Fibroblast of peridontal ligament (primary cell): ENCODE results near the gene CES3.
"Not testable (repeated sequence)": the region's sequence is repeated elsewhere in the genome, so short reads cannot be mapped to it uniquely, and the experiment has no call there.

ENCODE experiments used
- DNase-seq: peaks from one replicate; pipeline ENCODE4 v3.0.0-alpha.2; 2010; ENCODE audit errors: extremely low read depth

CES3 gene

DNA sequence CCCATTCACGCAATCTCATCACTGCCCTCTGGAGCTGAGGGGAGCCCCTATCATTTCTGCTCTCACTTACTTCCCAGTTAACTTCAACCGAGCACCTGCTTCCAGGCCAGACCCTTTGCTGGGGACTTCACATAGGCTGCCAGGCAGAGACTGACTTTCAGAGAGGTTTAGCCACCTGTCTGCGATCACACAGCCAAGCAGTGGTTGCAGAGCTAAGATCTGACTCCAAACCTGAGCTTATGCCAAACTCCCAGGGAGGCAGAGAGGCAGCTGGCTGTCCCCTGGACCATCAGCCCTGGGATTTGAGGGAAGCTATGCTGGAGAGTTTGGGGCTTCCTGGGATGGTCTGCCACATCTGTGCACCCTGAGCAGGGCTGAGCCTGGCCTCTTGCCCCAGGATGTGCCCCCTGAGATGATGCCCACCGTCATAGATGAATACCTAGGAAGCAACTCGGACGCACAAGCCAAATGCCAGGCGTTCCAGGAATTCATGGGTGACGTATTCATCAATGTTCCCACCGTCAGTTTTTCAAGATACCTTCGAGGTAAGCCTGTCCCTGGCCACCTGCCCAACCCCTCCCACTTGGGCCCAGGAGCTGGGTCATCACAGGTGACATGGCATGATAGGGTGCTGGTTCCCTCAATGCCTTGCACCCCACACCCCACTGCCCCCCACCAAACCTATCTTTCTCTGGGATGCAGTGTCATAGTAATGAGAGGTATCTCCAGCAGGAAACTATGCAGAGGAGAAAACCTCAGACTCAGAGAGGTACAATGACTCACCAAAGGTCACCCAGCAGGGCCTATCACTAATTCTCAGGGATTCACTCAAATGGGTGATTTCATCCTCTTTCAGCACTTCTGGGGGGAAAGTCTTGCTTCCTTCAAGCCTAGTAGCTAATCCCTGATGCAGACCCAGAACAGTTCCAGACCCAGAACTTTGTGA, 10.0 kb downstream of the CES3 start:
- no peak for DNase-seq

GRCh38 chr16:66972983-66973382, 11.9 kb downstream of the CES3 start:
- DNase-seq: no peak

DNA sequence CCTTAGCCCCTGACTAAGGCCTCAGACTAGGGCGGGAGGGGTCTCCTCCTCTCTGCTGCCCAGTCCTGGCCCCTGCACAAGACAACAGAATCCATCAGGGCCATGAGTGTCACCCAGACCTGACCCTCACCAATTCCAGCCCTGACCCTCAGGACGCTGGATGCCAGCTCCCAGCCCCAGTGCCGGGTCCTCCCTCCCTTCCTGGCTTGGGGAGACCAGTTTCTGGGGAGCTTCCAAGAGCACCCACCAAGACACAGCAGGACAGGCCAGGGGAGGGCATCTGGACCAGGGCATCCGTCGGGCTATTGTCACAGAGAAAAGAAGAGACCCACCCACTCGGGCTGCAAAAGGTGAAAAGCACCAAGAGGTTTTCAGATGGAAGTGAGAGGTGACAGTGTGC, 12.7 kb downstream of the CES3 start:
- DNase-seq: no peak

DNA sequence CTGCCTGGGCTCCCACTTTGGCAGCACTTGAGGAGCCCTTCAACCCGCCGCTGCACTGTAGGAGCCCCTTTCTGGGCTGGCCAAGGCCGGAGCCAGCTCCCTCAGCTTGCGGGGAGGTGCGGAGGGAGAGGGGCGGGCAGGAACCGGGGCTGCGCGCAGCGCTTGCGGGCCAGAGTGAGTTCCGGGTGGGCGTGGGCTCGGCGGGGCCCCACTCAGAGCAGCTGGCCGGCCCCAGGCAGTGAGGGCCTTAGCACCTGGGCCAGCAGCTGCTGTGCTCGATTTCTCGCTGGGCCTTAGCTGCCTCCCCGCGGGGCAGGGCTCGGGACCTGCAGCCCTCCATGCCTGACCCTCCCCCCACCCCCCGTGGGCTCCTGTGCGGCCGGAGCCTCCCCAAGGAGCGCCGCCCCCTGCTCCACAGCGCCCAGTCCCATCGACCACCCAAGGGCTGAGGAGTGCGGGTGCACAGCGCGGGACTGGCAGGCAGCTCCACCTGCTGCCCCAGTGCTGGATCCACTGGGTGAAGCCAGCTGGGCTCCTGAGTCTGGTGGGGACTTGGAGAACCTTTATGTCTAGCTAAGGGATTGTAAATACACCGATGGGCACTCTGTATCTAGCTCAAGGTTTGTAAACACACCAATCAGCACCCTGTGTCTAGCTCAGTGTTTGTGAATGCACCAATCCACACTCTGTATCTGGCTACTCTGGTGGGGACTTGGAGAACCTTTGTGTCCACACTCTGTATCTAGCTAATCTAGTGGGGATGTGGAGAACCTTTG, 13.3 kb downstream of the CES3 start:
- not testable (repeated sequence) for DNase-seq

DNA sequence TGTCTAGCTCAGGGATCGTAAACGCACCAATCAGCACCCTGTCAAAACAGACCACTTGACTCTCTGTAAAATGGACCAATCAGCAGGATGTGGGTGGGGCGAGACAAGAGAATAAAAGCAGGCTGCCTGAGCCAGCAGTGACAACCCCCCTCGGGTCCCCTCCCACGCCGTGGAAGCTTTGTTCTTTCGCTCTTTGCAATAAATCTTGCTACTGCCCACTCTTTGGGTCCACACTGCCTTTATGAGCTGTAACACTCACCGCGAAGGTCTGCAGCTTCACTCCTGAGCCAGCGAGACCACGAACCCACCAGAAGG, 13.8 kb downstream of the CES3 start:
- not testable (repeated sequence) for DNase-seq

DNA sequence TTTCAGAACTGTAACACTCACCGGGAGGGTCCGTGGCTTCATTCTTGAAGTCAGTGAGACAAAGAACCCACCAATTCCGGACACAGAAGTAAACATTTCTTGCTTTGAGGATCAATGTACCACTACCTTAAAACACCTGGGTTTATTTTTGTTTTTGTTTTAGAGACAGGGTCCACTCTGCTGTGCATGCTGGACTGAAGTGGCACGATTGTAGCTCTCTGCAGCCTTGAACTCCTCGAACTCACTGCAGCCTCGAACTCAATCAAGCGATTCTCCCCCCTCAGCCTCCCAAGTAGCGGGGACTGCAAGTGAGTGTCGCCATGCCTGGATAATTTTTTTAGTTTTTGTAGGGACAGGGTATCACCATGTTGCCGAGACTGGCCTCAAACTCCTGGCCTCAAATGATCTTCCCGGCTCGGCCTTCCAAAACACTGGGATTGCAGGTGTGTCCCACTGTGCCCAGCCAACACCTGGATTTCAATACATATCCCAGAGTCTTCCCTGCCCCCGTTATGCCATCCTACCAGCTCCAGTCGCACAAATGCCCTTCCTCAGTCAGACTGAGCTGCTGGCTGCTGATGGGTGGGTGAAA, 14.3 kb downstream of the CES3 start:
- no peak for DNase-seq

DNA sequence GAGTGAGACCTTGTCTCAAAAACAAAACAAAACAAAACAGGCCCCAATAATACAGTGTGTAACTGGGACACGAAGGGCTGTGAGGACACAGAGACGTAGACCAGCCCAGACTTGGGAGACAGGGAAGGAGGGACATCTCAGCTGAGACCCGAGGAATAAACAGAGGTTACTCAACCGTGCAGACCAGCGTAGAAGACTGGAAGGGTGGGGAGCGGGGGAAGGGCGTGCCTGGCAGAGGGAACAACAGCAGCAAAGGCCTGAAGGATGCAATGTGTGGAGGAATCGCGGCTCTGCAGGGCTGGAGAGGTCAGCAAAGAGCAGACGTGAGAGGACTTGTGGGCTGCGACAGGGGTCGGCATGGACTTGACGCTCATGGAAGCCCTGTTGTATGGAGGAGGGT, 15.7 kb downstream of the CES3 start:
- DNase-seq: no peak

DNA sequence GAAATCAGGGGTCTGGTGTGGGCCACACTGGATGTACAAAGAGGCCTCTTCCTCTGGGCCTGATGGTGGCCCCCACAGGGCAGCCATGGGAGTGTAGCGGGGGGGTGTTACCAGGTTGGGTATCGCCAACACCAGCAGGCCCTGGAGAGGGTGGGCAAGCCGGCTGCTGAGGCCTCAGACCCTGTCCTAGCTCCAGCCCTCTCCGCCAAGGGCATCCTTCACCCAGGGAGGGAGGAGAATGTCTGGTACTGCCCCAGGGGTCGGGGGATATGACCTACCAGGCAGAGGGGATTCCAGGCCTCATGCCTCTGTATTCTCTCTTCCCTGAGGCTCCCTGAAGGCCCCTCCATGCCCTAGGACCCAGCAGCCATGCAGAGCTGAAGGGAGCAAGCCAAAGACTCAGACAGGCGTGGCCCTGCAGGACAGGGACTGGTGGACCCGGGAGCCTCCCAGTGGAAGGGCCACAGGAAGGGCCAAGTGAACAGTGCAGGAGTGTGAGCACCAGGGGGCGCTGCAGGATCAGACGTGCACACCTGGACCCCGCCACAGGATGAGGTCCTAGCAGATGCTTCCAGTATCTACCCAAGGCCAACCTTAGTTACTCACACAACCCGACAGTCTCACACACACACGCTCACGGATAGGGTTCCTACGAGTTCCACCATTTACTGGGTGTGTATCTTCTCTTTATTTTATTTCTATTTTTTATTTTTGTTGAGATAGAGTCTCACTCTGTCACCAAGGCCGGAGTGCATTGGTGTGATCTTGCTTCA, 16.5 kb downstream of the CES3 start:
- peak; percentile 74 for DNase-seq

- DNase-seq: no peak
Observed at GRCh38 chr16:66979011-66979717, 18.1 kb downstream of the CES3 start.

- no peak for DNase-seq
Observed at GRCh38 chr16:66983033-66983432, 22.0 kb downstream of the CES3 start.

DNA sequence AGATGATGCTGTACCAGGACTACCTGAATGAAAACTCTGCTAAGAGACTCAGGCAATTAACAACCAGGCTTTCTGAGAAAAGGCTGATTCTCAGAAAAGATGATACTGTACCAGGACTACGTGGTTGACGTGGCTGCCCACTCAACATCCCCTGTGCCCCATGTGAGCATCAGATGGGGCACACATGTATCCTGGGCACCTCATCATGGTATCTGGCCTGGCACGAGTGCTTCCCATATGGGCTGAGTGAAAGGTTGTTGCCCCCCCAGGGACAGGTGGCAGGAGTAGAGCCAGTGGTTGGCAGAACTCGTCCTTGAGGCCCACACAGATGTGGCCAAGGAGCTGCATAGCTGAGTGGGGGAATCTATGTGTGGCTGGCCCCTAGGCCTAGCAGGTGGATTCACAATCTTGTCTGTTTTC, 23.8 kb downstream of the CES3 start:
- DNase-seq: no peak

DNA sequence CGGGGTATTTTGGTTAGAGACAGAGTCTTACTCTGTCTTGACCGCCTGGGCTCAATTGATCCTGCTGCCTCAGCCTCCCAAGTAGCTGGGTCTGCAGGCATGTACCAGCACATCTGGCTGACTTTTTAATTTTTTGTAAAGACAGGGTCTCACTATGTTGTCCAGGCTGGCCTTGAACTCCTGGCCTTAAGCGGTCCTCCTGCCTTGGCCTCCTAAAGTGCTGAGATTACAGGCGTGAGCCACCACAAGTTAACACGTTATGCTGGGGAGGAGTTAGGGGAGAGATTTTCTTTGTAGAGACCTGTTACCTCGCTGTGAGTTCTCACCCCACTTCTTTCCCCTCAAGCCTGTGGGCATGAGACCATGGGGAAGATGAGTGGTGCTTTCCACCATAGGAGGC, 25.5 kb downstream of the CES3 start:
- DNase-seq: no peak

- DNase-seq: peak; percentile 46
Observed at GRCh38 chr16:66988197-66988788, 27.2 kb downstream of the CES3 start, which contains the start of gene CES4A. Gene CES4A (plus strand): TSS chr16:66988589. CDS start chr16:66988773, 184 bp downstream.

DNA sequence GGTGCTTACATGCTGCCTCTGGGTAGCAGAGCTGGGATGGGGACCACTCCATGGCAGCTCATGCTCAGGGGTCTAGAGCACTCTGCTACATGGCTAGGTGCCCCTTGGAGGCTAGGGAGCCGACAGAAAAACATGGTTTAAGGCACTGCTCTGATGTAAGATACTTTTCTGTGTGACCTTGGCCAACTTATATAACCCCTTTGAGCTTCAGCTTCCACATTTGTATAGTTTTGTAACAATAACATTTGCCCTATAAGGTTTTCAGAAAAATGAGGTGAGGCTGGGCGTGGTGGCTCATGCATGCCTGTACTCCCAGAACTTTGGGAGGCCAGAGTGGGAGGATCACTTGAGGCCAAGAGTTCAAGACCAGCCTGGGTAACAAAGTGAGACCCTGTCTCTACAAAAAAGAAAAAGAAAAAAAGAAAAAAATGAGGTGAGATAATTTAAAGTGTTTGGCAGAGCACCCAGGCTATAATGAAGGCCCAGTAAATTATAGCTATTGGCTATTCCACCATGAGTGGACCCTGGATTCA, 30.5 kb downstream of the CES3 start:
- DNase-seq: no peak

- DNase-seq: not testable (repeated sequence)
Observed at GRCh38 chr16:66993558-66993957, 32.5 kb downstream of the CES3 start.

DNA sequence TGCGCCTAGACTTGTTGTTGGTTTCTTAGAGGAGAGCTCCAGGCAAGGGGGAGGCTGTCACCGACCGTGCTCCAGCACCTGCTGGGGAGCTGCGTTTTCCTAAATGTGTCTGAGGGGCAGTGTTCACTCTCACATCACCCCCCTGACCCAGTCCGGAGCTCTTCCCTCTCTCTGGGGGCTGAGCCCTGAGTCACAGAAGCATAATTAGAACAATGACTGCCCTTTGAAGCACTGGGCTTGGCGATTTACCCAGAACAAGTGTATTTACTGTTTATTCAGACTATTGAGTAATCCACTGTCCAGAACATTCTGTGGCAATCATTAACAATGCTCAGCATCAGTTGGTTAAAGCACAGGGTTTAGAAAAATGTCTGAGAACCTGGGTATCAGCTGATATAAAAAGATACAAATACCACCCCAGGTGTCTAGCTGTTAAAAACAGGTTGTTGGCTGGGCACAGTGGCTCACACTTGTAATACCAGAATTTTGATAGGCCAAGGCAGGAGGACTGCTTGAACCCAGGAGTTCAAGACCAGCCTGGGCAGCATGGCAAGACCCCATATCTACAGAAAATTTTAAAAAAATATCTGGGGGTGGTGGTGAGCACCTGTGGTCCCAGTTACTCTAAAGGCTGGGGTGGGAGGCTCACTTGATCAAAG, 35.4 kb downstream of the CES3 start:
- peak; percentile 82 for DNase-seq

GRCh38 chr16:66996983-66997358, 35.9 kb downstream of the CES3 start:
- no peak for DNase-seq

DNA sequence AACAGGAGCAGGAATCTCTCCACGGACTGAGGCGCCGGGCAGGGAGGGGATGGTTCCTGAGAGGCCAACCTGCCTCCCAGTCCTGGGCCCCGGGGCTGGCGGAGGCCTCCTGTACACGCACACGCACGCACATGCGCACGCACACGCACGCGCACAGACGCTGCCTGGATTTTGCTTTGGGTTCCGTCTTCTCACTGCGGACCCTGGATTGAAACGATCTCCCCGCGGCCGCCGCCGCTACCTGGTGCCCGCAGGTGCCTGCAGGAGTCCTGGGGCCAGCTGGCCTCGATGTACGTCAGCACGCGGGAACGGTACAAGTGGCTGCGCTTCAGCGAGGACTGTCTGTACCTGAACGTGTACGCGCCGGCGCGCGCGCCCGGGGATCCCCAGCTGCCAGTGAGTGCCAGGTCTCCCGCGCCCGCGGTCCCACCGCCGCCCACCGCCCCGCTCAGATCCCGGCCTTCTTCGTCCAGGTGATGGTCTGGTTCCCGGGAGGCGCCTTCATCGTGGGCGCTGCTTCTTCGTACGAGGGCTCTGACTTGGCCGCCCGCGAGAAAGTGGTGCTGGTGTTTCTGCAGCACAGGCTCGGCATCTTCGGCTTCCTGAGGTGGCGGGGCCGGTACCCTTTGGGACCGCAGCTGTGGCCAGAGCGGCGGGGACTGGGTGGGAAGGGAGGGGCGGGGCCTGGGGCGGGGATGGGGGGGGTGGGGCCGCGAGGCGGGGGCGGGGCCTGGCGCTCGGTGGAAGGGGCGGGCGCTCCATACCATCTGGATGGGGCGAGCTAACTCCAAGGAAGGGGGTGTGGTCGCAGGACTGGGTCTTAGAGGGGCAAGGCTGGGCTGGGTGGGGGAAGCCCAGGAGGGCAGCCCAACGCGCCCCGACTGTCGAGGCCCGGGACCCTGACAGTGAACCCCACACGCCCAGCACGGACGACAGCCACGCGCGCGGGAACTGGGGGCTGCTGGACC, 39.6 kb downstream of the CES3 start:
- DNase-seq: no peak

- no peak for DNase-seq
Observed at GRCh38 chr16:67001726-67002125, 40.7 kb downstream of the CES3 start.
